GM21619 (cell line): Measurements from ENCODE around the gene RYR3.
"Not testable (repeated sequence)": the region's sequence is repeated elsewhere in the genome, so short reads cannot be mapped to it uniquely, and the experiment has no call there.

Source experiments
- ATAC-seq: cut with Tn5 transposase; IDR thresholded peaks from one replicate; pipeline ENCODE4 v1.9.1; 2021; ENCODE audit not compliant: unreplicated experiment

The RYR3 gene

DNA sequence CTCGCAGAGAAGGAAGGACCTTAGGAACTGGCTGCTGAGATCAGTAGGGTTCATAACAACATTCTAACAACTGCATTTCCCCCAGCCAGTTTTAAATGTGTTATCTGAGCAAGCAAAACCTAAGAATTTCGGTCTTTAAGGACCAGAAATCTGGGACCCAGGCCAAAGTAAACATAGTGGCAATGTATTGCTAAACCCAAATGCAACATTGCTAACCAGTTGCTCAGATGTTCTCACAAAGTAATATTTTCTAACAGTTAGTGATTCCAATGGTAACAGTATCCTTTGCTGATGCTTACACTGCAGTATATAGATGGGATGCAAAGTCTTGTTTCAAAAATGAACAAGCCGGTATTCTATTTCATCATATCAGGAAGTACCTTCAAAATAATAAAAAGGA, 254.3 kb downstream of the RYR3 start:
- ATAC-seq, result no peak

DNA sequence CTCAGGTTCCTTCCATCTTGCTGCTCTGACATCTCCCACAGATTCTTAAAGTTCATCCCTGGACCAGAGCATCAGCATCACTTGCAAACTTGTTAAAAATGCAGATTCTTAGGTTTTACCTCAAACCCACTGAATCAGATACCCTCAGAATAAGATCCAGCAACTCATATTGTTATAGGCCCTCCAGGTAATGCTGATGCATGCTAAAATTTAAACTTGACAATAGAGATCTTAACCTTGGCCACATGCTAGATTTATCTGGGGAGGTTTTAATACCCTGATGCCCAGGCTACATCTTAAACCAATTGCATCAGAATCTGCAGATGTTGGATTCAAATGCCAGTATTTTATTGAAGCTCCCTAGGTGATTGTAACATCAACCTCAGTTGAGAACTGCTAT, 256.9 kb downstream of the RYR3 start:
- ATAC-seq, result no peak

GRCh38 chr15:33569036-33569435, 258.3 kb downstream of the RYR3 start:
- ATAC-seq, result no peak

GRCh38 chr15:33577911-33578310, 267.1 kb downstream of the RYR3 start:
- not testable (repeated sequence) for ATAC-seq

- no peak for ATAC-seq
These were observed 269.8 kb downstream of the RYR3 start for GRCh38 chr15:33580526-33580925.

DNA sequence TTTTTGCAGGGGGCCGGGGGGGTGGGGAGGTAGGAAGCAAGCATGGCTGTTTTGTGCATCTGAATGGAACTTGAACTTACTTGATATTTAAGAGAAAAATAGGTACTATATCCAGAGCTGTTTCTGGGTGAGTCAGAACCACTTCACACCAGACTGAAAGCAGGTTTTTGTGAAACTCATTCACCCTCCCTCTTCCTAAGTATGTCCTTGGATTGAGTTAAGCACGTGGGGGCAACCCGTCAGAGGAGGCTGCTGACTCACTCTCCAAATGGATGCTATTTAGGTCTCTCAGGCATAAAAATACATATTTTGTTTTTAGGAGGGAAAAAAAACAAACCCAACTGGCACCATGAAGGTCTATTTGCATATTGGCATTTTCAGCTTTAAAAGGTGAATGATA, 270.3 kb downstream of the RYR3 start:
- no peak for ATAC-seq

- no peak for ATAC-seq
These were observed 274.0 kb downstream of the RYR3 start for GRCh38 chr15:33584797-33585196.

DNA sequence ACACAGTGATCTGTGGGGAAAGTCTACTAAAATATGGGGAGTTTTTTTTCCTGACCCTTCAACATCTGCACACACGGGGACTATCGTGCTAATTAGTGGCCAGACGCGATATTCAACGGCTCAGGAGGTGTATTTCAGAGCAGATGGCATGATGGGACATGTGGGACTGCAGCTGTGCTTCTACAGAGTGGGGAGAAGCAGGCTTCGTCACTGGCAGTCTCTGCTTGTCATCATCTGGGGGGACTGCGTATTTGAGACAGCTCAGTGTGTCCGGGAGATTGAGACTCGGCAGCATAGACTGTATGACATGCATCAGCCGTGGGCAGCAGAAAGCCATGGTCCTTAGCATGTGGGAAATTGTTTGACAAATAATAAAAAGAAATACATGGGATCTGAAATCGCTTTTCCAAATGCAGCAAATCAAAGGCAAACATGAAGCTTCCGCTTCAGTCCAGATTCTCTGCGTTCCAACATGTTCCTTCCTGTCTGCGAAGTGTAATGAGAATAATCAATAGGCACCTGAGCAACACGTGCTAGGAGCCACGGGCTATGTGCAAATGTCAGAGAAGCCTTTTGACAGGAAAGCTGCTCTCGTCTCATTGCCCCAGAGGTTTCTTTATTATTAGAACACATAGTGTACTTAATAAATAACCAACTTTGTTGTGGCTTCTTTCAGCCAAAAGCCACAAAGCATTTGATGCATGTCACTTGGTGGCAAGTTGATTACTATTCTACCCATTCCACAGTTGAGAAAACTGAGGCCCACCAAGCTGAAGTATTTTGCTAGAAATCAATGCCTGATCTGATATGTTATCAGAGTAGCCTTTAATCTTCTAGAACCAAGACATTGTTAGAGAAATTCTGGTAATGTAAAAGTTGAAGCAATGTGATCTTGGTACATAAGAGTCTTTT, 276.3 kb downstream of the RYR3 start:
- no peak for ATAC-seq

GRCh38 chr15:33587773-33588172, 277.0 kb downstream of the RYR3 start:
- no peak for ATAC-seq

- no peak for ATAC-seq
These were observed 282.1 kb downstream of the RYR3 start for GRCh38 chr15:33592864-33593263.

DNA sequence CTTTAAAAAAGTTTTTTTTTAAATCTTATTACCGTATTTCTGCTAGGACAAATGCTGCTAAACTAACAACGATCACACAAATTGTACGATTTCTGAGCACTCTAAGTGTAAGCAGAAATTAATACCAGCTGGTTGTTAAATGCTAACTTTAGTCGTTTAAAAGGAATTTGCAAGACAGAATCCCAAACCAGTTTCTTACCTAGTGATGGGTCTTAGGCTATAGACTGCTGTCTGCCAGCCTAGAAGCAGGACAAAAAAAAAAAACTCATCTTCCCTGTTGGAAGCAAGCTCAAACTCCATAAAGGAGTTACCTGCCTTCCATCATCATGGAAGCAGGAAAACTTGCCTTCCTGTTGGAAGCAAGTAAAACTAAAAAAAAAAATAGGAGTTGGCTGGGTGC, 287.6 kb downstream of the RYR3 start:
- ATAC-seq, result not testable (repeated sequence)

DNA sequence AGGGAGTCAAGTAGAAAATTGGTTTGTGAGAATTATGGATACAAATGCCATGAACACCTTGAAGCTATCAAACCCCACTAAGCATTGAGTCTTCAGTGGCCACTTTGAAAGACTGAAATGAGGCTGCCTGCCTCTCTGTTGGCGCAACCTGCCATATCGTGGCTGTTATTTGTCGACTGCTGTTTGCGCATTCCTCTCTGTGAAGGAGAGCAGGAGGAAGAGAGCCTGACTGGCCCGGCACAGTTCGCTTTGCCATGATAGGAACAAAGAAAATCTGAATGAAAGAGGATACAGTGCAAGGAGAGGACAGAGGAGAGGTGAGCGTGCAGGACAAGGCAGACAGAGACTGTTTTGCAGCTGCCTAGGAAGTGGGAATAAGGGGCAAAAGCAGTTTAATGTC, 289.4 kb downstream of the RYR3 start:
- no peak for ATAC-seq

GRCh38 chr15:33601461-33601860, 290.7 kb downstream of the RYR3 start:
- no peak for ATAC-seq

DNA sequence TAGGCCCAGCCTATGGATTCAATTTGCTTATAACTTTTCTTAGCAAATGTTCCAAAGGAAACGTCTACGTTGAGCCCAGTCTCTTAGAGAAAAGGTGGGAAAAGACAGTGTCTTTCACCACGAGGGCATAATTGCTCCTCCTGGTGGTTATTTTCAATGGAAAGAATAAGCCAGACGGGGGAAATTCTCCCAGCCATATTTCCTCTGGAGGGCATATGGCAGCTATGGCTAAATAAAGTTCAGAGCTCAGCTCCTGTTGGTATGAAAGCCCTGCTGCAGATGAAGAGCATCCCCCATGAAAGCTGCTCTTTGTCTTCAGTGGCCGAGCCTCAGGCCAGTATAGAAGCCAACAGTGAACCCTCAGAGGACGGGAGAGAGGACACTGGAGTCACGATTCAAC, 297.9 kb downstream of the RYR3 start:
- ATAC-seq, result no peak

GRCh38 chr15:33612721-33613304, 302.0 kb downstream of the RYR3 start:
- ATAC-seq, result no peak

DNA sequence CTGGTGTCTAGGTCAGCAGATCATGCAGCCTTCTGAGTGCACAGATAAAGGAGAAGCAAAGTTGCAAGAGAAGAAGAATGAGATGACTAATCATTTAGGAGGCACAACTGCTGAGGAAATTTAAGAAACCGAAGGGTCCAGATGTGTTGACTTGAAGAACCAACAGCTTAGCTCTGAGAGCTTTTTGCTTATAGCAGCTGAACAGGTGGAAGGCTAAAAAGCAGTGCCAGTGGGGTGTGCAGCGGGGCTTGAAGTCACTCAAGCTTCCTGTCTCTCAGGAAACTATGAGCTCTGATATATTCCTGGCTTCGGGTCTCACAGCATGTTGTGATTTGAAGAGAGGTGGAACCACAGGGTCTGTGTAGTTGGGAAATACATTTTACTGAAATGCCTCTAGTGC, 305.7 kb downstream of the RYR3 start:
- ATAC-seq, result no peak

GRCh38 chr15:33618350-33618749, 307.6 kb downstream of the RYR3 start:
- ATAC-seq, result no peak

GRCh38 chr15:33621141-33621540, 310.4 kb downstream of the RYR3 start:
- ATAC-seq, result no peak

DNA sequence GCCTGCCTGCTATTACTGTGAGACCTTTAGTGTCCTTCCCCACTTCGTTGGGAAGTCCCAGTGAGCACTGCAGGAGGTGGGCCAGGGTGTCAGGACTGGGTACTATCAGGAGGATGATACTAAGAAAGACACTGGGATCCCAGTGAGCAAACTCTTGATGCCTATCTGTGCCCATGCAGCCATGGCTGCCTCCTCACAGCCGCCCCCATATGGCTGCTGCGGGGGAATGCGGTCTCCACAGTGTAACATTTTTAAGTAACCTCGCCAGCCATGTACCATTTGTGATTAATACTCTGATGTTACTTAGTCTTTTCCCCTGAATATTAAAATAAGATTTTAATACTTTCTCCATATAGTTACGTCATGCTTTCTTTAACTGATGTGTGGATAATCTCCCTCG, 312.2 kb downstream of the RYR3 start:
- ATAC-seq, result no peak

DNA sequence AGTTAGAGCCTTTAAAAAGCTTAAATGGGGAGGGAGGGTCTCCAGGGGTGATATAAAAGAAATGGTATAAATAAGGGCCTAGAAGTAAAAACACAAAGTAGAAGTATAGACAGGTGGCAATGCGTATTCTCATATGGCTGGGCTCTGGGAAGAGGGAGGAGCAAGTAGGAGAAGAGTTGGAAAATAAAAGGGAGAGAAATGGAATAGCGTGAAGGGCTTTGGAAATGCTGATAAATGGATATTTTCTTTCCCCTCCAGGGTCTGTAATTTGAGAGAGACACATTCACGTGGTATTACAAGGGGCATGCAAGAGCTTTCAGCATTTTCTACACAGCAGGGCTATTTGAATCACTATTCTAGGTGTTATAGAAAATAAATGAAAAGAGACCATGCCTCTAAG, 313.7 kb downstream of the RYR3 start:
- ATAC-seq, result no peak

DNA sequence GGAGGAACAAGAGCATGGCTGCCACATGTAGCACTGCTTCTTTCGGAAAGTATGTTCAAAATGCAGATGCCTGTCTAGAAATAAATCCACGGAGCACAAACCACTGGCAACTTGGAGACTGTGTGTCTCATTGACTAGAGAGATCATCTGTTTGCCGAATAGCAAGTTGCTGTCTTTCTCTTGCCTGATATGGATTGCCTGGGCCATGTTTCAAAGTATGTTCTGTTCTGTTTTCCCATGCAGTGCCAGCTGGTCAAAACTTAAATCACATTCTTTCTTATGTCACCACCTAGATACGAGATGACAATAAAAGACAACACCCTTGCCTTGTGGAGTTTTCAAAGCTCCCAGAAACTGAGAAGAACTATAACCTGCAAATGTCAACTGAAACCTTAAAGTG, 318.9 kb downstream of the RYR3 start:
- ATAC-seq, result no peak

DNA sequence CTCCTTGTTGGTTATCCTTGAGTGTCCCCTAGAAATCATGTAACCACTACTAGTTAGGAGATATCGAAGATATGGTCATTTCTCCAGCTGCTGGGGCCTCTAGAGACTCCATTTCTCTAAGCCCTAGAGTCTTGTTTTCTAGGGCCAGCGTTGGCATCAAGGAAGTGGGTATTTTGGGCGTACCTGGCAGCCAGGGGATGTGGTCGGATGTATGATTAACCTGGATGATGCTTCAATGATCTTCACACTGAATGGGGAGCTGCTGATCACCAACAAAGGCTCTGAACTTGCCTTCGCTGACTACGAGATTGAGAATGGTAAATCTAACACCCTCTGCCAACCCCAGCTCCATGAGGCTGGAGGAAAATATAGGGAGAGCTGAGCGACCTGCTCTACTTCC, 325.5 kb downstream of the RYR3 start:
- ATAC-seq, result no peak

DNA sequence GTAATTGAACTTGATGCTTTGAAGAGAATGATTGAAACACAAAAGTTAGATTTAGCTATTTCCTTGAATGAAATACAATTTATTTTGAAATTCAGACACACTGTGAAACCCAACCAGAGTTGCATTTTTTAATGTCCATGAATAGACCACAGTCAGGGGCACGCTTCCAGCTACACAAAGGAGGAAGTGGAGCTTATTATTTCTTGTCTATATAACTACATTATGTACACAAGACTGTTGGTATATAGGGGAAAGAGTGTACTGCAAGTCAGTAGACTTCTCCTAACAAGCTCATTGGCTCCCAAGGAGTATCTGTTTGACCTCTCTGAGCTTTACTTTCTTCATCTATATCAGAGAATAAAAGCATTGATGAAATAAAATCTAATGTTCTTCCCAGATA, 326.2 kb downstream of the RYR3 start:
- no peak for ATAC-seq
